ENCODE results near the gene SEMA5A. TPM values are rescaled to one million over a fixed set of nuclear protein-coding genes. Genes with fewer than 3 reads are reported as not detected.

Gene SEMA5A
- total RNA-seq, 1 donor from 2014 or later = 9.3 TPM

GRCh38 chr5:9466697-9467096 lies 79.2 kb downstream of the SEMA5A start:
- H3K4me1 ChIP-seq = peaks cover 15% of the 10 kb centered on the region
- H3K36me3 ChIP-seq = no peaks in the 10 kb centered on the region
- H3K9me3 ChIP-seq = no peaks in the 10 kb centered on the region
- H3K27ac ChIP-seq = peak overlapping the region; percentile 47
- no peaks in the 10 kb centered on the region for H3K27me3 ChIP-seq
- intact Hi-C loops (cut with DNase I) = no loop called here
- TF ChIP-seq CTCF (IDR thresholded peaks at IDR 0.05) = no peak
- TF ChIP-seq POLR2AphosphoS5 (IDR thresholded peaks at IDR 0.05; ENCODE audit: insufficient read depth in 1 of 2, low read depth in 1 of 2) = no peak
- no peak for TF ChIP-seq POLR2A (IDR thresholded peaks at IDR 0.05)
- no peak overlapping the region for H3K4me3 ChIP-seq
- no peak for DNase-seq (ENCODE audit: extremely low spot score in 2 of 2)

DNA sequence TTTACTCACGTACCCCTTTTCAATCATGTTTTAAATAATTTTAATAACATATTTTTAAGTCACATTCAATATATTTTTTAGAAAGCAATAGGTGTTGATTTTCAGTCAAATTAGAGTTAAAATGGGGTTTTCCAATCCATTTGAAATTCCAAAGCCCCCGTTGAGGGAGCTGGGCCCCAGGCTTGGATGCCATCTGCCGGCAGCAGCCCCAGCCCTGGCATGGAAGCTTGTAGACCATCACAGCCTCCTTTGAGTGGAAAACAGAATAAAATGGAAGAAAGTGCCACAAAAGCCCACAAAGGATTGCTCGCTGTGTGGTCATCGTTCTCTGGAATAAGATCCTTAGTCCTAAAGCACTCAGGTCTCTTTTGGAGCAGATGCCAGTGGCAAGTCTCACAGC lies 81.4 kb downstream of the SEMA5A start:
- no peak for TF ChIP-seq CTCF (IDR thresholded peaks at IDR 0.05)
- TF ChIP-seq POLR2AphosphoS5 (IDR thresholded peaks at IDR 0.05; ENCODE audit: insufficient read depth in 1 of 2, low read depth in 1 of 2) = no peak
- Histone ChIP-seq H3K36me3 (no peaks in the 10 kb centered on the region), H3K4me3 (no peak overlapping the region), H3K27ac (no peak overlapping the region), H3K9me3 (no peaks in the 10 kb centered on the region), H3K4me1 (peaks cover 15% of the 10 kb centered on the region), H3K27me3 (no peaks in the 10 kb centered on the region)
- no peak for DNase-seq (ENCODE audit: extremely low spot score in 2 of 2)
- intact Hi-C loops (cut with DNase I) = no loop called here

DNA sequence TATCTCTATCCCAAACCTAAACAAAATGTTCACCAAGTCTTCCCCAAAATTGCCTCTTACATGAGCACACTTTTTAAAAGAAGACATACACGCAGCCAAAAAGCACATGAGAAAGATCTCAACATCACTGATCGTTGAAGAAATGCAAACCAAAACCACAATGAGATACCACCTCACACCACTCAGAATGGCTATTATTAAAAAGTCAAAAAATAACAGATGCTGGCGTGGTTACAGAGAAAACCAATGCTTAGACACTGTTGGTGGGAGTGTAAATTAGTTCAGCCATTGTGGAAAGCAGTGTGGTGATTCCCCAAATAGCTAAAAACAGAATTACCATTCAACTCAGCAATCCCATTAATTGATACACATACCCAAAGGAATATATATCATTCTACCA lies 83.8 kb downstream of the SEMA5A start:
- H3K36me3 ChIP-seq = no peaks in the 10 kb centered on the region
- no peak overlapping the region for H3K4me3 ChIP-seq
- intact Hi-C loops (cut with DNase I) = no loop called here
- TF ChIP-seq POLR2AphosphoS5 (IDR thresholded peaks at IDR 0.05; ENCODE audit: insufficient read depth in 1 of 2, low read depth in 1 of 2) (no peak), CTCF (IDR thresholded peaks at IDR 0.05) (no peak), POLR2A (IDR thresholded peaks at IDR 0.05) (no peak)
- peaks cover 7% of the 10 kb centered on the region for H3K4me1 ChIP-seq
- H3K27ac ChIP-seq = no peak overlapping the region
- H3K27me3 ChIP-seq = no peaks in the 10 kb centered on the region
- DNase-seq (ENCODE audit: extremely low spot score in 2 of 2) = no peak
- no peaks in the 10 kb centered on the region for H3K9me3 ChIP-seq

DNA sequence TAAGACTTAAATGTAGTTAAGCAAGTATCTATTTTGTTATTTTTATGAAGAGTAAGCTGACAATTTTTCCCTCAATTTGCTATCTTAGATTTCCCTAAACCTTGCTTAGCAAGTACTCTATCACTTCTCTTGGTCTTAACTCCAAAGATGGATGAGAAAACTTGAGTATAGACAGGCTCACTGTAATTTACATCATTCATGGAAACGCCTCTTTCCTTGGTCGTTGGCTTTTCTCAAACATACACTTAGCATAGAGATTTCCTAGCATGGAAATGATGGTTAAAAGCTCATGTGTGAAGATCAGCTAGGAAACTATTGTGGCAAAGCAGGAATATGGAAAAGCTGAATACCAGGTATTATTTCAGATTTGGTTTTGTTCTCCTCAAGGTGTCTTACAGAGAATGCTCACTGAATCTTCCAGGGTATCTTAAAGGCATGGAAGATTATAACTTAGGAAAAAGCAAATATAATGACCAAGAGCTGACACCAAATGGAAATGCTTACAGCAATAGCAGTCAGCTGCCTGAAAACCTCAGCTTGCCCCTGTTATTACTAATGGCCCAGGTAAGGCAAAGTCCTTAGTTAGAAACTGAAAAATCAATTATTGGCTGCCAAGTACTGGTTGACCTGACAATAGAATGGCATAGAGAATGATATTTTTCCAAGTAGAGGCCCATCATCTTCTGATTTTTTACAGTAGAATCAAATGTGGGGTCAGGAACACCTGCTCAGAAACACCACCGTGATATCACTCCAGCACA lies 84.8 kb downstream of the SEMA5A start:
- no peak for TF ChIP-seq POLR2AphosphoS5 (IDR thresholded peaks at IDR 0.05; ENCODE audit: insufficient read depth in 1 of 2, low read depth in 1 of 2)
- TF ChIP-seq POLR2A (IDR thresholded peaks at IDR 0.05) = no peak
- no peak for TF ChIP-seq CTCF (IDR thresholded peaks at IDR 0.05)
- no peak for DNase-seq (ENCODE audit: extremely low spot score in 2 of 2)
- H3K4me1 ChIP-seq = no peaks in the 10 kb centered on the region
- no peak overlapping the region for H3K4me3 ChIP-seq
- no peaks in the 10 kb centered on the region for H3K27me3 ChIP-seq
- intact Hi-C loops (cut with DNase I) = no loop called here
- H3K36me3 ChIP-seq = no peaks in the 10 kb centered on the region
- H3K27ac ChIP-seq = no peak overlapping the region
- H3K9me3 ChIP-seq = no peaks in the 10 kb centered on the region

- no peaks in the 10 kb centered on the region for H3K27me3 ChIP-seq
- H3K27ac ChIP-seq = no peak overlapping the region
- intact Hi-C loops (cut with DNase I) = no loop called here
- no peak for TF ChIP-seq CTCF (IDR thresholded peaks at IDR 0.05)
- TF ChIP-seq POLR2AphosphoS5 (IDR thresholded peaks at IDR 0.05; ENCODE audit: insufficient read depth in 1 of 2, low read depth in 1 of 2) = no peak
- H3K36me3 ChIP-seq = no peaks in the 10 kb centered on the region
- no peaks in the 10 kb centered on the region for H3K9me3 ChIP-seq
- no peak overlapping the region for H3K4me3 ChIP-seq
- H3K4me1 ChIP-seq = peaks cover 13% of the 10 kb centered on the region
- no peak for DNase-seq (ENCODE audit: extremely low spot score in 2 of 2)
These were observed 89.3 kb downstream of the SEMA5A start for GRCh38 chr5:9456435-9457042.
